Mesenchymal stem cell (in vitro differentiated cells and primary cell): Measurements from ENCODE around the gene FOXO6.

Source experiments
- DNase-seq: peaks from one replicate; pipeline ENCODE4 v3.0.0-alpha.2; 2013
- H2AFZ ChIP-seq: one replicate; pipeline ENCODE4 v1.6.1; 2013; ENCODE audit warnings: low read depth, mild to moderate bottlenecking, control low read depth, inconsistent platforms, low read length, moderate library complexity
- H2AK5ac ChIP-seq: 2 replicates; pipeline ENCODE4 v1.6.1; 2013; ENCODE audit warnings: low read length, moderate library complexity, mild to moderate bottlenecking, inconsistent platforms; ENCODE audit not compliant: severe bottlenecking
- H2BK120ac ChIP-seq: one replicate; pipeline ENCODE4 v1.6.1; 2013; ENCODE audit warnings: low read depth, mild to moderate bottlenecking, inconsistent platforms, low read length, moderate library complexity
- H2BK12ac ChIP-seq, 2 experiments: one replicate each; pipeline ENCODE4 v1.6.1; 2013; ENCODE audit warnings: inconsistent platforms in 2 of 2, low read length in 2 of 2, mild to moderate bottlenecking in 2 of 2, moderate library complexity in 2 of 2, control low read depth in 1 of 2
- H2BK15ac ChIP-seq: one replicate; pipeline ENCODE4 v1.6.1; 2013; ENCODE audit warnings: mild to moderate bottlenecking, low read depth, inconsistent platforms; ENCODE audit not compliant: poor library complexity, severe bottlenecking
- H2BK5ac ChIP-seq: 2 replicates; pipeline ENCODE4 v1.6.1; 2013; ENCODE audit warnings: low read depth, mild to moderate bottlenecking, low read length, control low read depth, inconsistent platforms; ENCODE audit not compliant: poor library complexity, severe bottlenecking
- H3K14ac ChIP-seq, 2 experiments: one replicate each; pipeline ENCODE4 v1.6.1; 2013; ENCODE audit warnings: inconsistent platforms in 2 of 2, low read length in 2 of 2, control low read depth in 1 of 2, mild to moderate bottlenecking in 1 of 2, moderate library complexity in 1 of 2
- H3K18ac ChIP-seq, 2 experiments: one replicate each; pipeline ENCODE4 v1.6.1; 2013; ENCODE audit warnings: inconsistent platforms in 2 of 2, low read length in 2 of 2, control low read depth in 1 of 2, low read depth in 1 of 2, mild to moderate bottlenecking in 1 of 2
- H3K23ac ChIP-seq, 2 experiments: one replicate each; pipeline ENCODE4 v1.6.1; 2013; ENCODE audit warnings: inconsistent platforms in 2 of 2, low read length in 2 of 2, mild to moderate bottlenecking in 2 of 2, moderate library complexity in 2 of 2, control low read depth in 1 of 2
- H3K27ac ChIP-seq: 2 replicates; pipeline ENCODE4 v1.5.1; 2013; ENCODE audit warnings: mild to moderate bottlenecking, moderate library complexity, low read length, control low read depth, inconsistent platforms; ENCODE audit not compliant: poor library complexity, severe bottlenecking
- H3K27me3 ChIP-seq, 2 experiments: 2 replicates each; pipeline versions ENCODE4 v1.6.1 to v1.7.0; 2013; ENCODE audit warnings: low read length in 2 of 2, mild to moderate bottlenecking in 2 of 2, moderate library complexity in 2 of 2, control low read depth in 1 of 2, inconsistent platforms in 1 of 2; ENCODE audit not compliant: control insufficient read depth in 1 of 2, insufficient read depth in 1 of 2
- H3K36me3 ChIP-seq, 2 experiments: 2 replicates each; pipeline versions ENCODE4 v1.6.1 to v1.7.0; 2013; ENCODE audit warnings: low read length in 2 of 2, control low read depth in 1 of 2, inconsistent platforms in 1 of 2, low read depth in 1 of 2, mild to moderate bottlenecking in 1 of 2; ENCODE audit not compliant: insufficient read depth in 2 of 2, control insufficient read depth in 1 of 2
- H3K4ac ChIP-seq, 2 experiments: one replicate each; pipeline ENCODE4 v1.6.1; 2013; ENCODE audit warnings: inconsistent platforms in 2 of 2, low read length in 2 of 2, mild to moderate bottlenecking in 2 of 2, moderate library complexity in 2 of 2, control low read depth in 1 of 2, low read depth in 1 of 2
- H3K4me1 ChIP-seq: 2 replicates; pipeline ENCODE4 v1.6.1; 2013; ENCODE audit warnings: low read depth, low read length, control low read depth; ENCODE audit not compliant: control insufficient read depth, insufficient read depth
- H3K4me2 ChIP-seq: 2 replicates; pipeline ENCODE4 v1.6.1; 2013; ENCODE audit warnings: low read length, mild to moderate bottlenecking, inconsistent platforms; ENCODE audit not compliant: poor library complexity, severe bottlenecking
- H3K4me3 ChIP-seq, 2 experiments: 2 replicates each; pipeline versions ENCODE4 v1.5.1 to v1.7.0; 2013; ENCODE audit warnings: low read length in 2 of 2, mild to moderate bottlenecking in 2 of 2, control low read depth in 1 of 2, low read depth in 1 of 2; ENCODE audit not compliant: insufficient read depth in 1 of 2
- H3K79me1 ChIP-seq: replicated peaks from 2 replicates; pipeline ENCODE4 v1.6.1; 2013; ENCODE audit warnings: mild to moderate bottlenecking, control low read depth, low read length, inconsistent platforms; ENCODE audit not compliant: poor library complexity, severe bottlenecking
- H3K9ac ChIP-seq: 2 replicates; pipeline ENCODE4 v1.7.0; 2013; ENCODE audit warnings: mild to moderate bottlenecking, low read length, moderate library complexity
- H3K9me3 ChIP-seq: 2 replicates; pipeline ENCODE4 v1.7.0; 2013; ENCODE audit warnings: mild to moderate bottlenecking, low read length; ENCODE audit not compliant: control insufficient read depth
- H4K8ac ChIP-seq: one replicate; pipeline ENCODE4 v1.6.1; 2013; ENCODE audit warnings: inconsistent platforms, mild to moderate bottlenecking, low read length, moderate library complexity
- H4K91ac ChIP-seq: one replicate; pipeline ENCODE4 v1.6.1; 2013; ENCODE audit warnings: mild to moderate bottlenecking, low read length, inconsistent platforms
- WGBS: methylation state at CpG from one replicate; pipeline ENCODE4 v1.1.7; 2013; ENCODE audit warnings: mixed read lengths; 5-methylcytosine and 5-hydroxymethylcytosine counted together

FOXO6 gene

DNA sequence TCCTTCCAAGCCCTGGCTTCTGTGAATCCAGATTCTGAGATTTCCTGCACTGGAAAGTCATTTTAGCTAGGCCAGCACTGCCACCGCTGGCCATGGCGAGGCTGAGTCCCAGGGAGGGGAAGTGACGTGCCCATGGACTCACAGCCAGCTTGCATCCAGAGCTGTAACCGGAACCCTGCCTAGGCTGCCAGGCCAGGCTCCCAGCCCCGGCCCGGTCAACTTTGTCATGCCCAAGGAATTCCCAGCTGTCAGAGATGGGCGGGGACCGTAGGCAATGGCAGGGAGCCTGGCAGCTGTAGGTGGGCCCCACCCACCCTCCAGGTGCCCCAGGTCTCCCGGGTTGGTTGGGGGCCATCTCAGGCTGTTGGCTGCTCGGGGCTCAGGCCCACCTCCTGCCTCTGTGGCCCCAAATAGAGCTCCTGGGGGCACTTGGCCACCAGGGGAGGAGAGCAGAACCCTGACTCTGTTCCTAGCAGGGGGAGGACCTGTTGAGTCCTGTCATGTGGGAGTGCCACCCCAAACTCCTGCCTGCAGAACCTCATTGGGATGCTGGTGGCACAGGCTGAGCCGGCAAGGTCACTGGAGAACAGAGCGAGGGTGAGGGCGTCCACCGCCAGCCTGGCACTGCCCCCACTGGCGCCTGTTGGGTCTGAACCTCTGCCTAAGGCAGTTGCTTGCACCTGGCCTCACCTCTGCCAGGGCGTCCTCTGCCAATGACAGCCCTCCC, 57.8 kb downstream of the FOXO6 start:
- Histone ChIP-seq H4K91ac (no peak overlapping the region), H3K36me3 (no peaks in the 10 kb centered on the region), H3K4me3 (no peak overlapping the region), H3K4me2 (no peak overlapping the region), H3K27ac (no peak overlapping the region), H2AK5ac (peak overlapping the region; percentile 59), H3K14ac (no peak overlapping the region), H3K4ac (no peak overlapping the region), H3K9me3 (no peaks in the 10 kb centered on the region), H2BK5ac (no peak overlapping the region), H4K8ac (no peak overlapping the region), H3K9ac (peak overlapping the region; percentile 51), H2BK15ac (peak overlapping the region; percentile 37), H3K4me1 (peaks cover 17% of the 10 kb centered on the region), H2AFZ (peak overlapping the region; percentile 30), H2BK120ac (no peak overlapping the region), H3K79me1 (no peaks in the 10 kb centered on the region), H3K18ac (no peak overlapping the region), H3K23ac (no peak overlapping the region), H2BK12ac (no peak overlapping the region), H3K27me3 (peaks cover 0 to 17% of the 10 kb centered on the region in 2 experiments)
- DNase-seq = peak; percentile 73
- 64% methylated on average over 16 of the region's 16 CpGs for WGBS

DNA sequence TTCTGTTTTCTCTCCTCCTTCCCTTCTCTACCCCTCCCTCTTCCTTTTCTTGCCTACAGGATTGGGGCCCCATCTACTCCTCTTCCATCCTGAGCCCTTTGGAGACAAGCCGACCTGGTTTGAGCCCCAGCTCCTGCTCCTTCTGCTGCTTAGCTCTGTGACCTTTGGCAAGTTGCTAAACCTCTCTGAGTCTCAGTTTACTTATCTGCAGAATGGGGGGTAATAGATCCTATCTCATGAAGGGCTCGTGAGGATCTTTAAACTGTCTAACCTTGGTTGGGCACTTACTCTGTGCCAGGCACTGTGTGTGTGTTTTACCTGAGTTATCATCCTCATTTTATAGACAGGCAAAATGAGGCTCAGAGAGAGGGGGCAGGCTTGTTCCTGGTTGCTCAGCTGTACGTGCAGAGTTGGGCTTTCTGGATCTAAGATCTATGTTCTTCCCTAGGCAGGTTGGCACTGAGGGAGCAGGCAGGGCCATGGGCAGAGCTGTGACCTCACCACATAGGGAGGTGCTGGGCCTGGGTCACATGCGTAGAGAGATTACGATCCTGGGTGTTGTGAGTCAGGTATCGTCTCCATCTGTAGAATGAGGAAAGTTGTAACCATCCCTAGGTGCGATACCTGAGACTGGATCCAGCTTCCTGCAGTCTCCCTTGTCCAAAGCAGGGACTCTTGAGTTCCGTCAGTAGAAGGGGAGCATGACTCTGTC, 58.5 kb downstream of the FOXO6 start:
- H3K4me3 ChIP-seq = no peak overlapping the region
- no peak overlapping the region for H3K4ac ChIP-seq
- H3K18ac ChIP-seq = no peak overlapping the region
- no peak for DNase-seq
- no peak overlapping the region for H3K14ac ChIP-seq
- H2BK120ac ChIP-seq = no peak overlapping the region
- H2BK5ac ChIP-seq = no peak overlapping the region
- H3K36me3 ChIP-seq = no peaks in the 10 kb centered on the region
- WGBS = 95% methylated on average over 8 of the region's 8 CpGs
- H3K27me3 ChIP-seq = peaks cover 0 to 12% of the 10 kb centered on the region in 2 experiments
- H4K8ac ChIP-seq = no peak overlapping the region
- H3K79me1 ChIP-seq = no peaks in the 10 kb centered on the region
- no peak overlapping the region for H4K91ac ChIP-seq
- no peak overlapping the region for H2AFZ ChIP-seq
- H3K4me1 ChIP-seq = peaks cover 21% of the 10 kb centered on the region
- no peak overlapping the region for H3K27ac ChIP-seq
- H2BK12ac ChIP-seq = no peak overlapping the region
- no peak overlapping the region for H2BK15ac ChIP-seq
- H3K4me2 ChIP-seq = no peak overlapping the region
- no peak overlapping the region for H3K9ac ChIP-seq
- H2AK5ac ChIP-seq = peak overlapping the region; percentile 59
- H3K9me3 ChIP-seq = no peaks in the 10 kb centered on the region
- H3K23ac ChIP-seq = no peak overlapping the region

DNA sequence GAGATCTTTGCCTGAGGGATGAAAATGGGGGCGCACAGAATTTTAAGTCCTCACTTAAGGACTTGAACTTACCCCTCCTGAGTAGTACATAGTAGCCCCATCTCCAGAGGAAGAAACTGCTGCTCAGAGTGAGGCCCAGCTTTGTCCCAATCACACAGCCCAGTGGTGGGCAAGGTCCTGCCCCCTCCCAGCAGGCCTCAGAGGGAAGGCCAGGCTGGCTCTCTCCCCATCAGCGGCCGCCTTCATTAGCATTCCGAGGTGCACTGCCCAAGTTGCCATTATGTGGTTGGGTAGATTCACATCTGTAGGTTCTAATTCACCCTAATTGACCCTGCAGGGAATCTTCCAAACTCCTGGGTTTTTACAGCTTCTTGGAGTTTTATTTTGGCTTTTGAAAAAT, 59.1 kb downstream of the FOXO6 start:
- H4K8ac ChIP-seq = no peak overlapping the region
- no peak overlapping the region for H4K91ac ChIP-seq
- no peak overlapping the region for H3K4me2 ChIP-seq
- H2BK5ac ChIP-seq = no peak overlapping the region
- H3K9me3 ChIP-seq = no peaks in the 10 kb centered on the region
- H3K4me3 ChIP-seq = no peak overlapping the region
- no peak overlapping the region for H3K14ac ChIP-seq
- H2BK12ac ChIP-seq = no peak overlapping the region
- H3K27ac ChIP-seq = no peak overlapping the region
- peaks cover 21% of the 10 kb centered on the region for H3K4me1 ChIP-seq
- H3K4ac ChIP-seq = no peak overlapping the region
- H2BK15ac ChIP-seq = no peak overlapping the region
- WGBS = 100% methylated on average over 4 of the region's 4 CpGs
- no peaks in the 10 kb centered on the region for H3K79me1 ChIP-seq
- no peak overlapping the region for H3K18ac ChIP-seq
- no peak overlapping the region for H3K9ac ChIP-seq
- peaks cover 0 to 12% of the 10 kb centered on the region in 2 experiments for H3K27me3 ChIP-seq
- H3K23ac ChIP-seq = no peak overlapping the region
- H2BK120ac ChIP-seq = no peak overlapping the region
- H3K36me3 ChIP-seq = no peaks in the 10 kb centered on the region
- no peak overlapping the region for H2AFZ ChIP-seq
- DNase-seq = no peak
- H2AK5ac ChIP-seq = no peak overlapping the region

DNA sequence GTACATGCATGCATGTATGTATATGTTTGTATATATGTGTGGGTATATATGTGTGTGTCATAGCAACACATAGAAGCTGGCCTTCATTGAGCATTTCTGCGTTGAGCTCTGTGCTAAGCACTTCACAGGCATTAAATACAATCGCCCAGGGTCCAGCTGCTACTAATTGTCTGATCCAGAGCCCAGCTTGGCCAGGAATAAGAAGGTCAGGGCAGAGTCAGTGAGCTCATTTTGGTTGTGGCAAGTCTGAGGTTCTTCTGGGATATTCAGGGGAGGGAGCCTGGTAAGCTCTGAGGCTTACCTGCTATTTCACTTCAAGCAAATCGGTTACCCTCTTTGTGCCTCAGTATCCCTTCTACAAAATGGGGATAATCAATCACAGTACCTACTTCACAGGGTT, 59.6 kb downstream of the FOXO6 start:
- Histone ChIP-seq H2BK12ac (no peak overlapping the region), H2BK120ac (no peak overlapping the region), H2AK5ac (no peak overlapping the region), H3K4me3 (no peak overlapping the region), H3K4me2 (no peak overlapping the region), H3K23ac (peak overlapping the region in 1 of 2 experiments; percentile 28), H3K36me3 (no peaks in the 10 kb centered on the region), H3K9ac (no peak overlapping the region), H4K8ac (no peak overlapping the region), H2BK5ac (no peak overlapping the region), H3K4ac (no peak overlapping the region), H2AFZ (no peak overlapping the region), H3K79me1 (no peaks in the 10 kb centered on the region), H3K27me3 (peaks cover 0 to 7% of the 10 kb centered on the region in 2 experiments), H3K18ac (no peak overlapping the region), H3K14ac (no peak overlapping the region), H2BK15ac (no peak overlapping the region), H3K27ac (no peak overlapping the region), H3K4me1 (peaks cover 21% of the 10 kb centered on the region), H4K91ac (no peak overlapping the region), H3K9me3 (no peaks in the 10 kb centered on the region)
- WGBS = 98% methylated on average over 3 of the region's 3 CpGs
- DNase-seq = no peak
